ENCODE data around the gene IREB2.

IREB2 gene

DNA sequence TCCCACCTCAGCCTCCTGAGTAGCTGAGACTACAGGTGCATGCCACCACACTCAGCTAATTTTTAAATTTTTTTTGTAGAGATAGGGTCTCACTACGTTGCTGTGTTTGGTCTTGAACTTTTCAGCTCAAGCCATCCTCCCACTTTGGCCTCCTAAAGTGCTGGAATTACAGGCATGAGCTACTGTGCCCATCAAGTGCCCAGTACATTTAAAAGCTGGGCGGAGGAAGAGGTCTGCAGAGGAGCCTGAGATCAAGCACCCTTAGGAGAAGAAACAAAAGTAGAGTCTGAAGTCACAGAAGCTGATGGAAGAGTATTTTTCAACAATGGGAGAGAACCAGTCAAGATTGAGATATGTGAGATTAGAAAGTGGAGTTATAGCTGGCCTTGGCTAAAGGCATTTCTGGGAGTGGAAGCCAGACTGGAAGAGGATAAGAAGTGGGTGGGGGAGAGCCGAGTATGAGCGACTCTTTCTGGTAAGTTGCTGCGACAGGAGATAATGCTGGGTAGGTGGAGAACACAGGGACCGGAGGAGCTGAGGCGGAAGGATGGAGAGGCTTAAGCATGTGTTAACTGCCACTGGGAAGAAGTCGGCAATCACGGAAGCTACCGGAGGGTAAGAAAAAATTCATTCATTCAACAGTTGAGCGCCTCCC is 782 bp upstream of the IREB2 start:
- H3K4me3 ChIP-seq (IDR thresholded peaks at IDR 0.05; ENCODE audit: insufficient read depth, low read depth, low read length) = no peak overlapping the region
- peaks cover 37% of the 10 kb centered on the region for H3K79me2 ChIP-seq (ENCODE audit: insufficient read depth, low read depth)
- no peaks in the 10 kb centered on the region for H4K20me1 ChIP-seq (ENCODE audit: insufficient read depth)
- TF ChIP-seq, protein P1, sequence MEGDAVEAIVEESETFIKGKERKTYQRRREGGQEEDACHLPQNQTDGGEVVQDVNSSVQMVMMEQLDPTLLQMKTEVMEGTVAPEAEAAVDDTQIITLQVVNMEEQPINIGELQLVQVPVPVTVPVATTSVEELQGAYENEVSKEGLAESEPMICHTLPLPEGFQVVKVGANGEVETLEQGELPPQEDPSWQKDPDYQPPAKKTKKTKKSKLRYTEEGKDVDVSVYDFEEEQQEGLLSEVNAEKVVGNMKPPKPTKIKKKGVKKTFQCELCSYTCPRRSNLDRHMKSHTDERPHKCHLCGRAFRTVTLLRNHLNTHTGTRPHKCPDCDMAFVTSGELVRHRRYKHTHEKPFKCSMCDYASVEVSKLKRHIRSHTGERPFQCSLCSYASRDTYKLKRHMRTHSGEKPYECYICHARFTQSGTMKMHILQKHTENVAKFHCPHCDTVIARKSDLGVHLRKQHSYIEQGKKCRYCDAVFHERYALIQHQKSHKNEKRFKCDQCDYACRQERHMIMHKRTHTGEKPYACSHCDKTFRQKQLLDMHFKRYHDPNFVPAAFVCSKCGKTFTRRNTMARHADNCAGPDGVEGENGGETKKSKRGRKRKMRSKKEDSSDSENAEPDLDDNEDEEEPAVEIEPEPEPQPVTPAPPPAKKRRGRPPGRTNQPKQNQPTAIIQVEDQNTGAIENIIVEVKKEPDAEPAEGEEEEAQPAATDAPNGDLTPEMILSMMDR (conservative IDR thresholded peaks at IDR 0.05; ENCODE audit: low read depth, low read length) = no peak
- peaks cover under 1% of the 10 kb centered on the region; the same call in 1 of the 2 replicates for H3K36me3 ChIP-seq (ENCODE audit: insufficient read depth)
- peak overlapping the region; percentile 70 for H3K27ac ChIP-seq
- peak overlapping the region; percentile 58 for H3K4me2 ChIP-seq
- peak overlapping the region; percentile 96 for H2AFZ ChIP-seq (ENCODE audit: low read depth)
- no peaks in the 10 kb centered on the region for H3K27me3 ChIP-seq (ENCODE audit: insufficient read depth, low read depth)
- peak overlapping the region; percentile 95; the same call in 1 of the 2 replicates for H3K9ac ChIP-seq
- peaks cover 37% of the 10 kb centered on the region for H3K4me1 ChIP-seq (ENCODE audit: low read depth, poor library complexity, severe bottlenecking)

DNA sequence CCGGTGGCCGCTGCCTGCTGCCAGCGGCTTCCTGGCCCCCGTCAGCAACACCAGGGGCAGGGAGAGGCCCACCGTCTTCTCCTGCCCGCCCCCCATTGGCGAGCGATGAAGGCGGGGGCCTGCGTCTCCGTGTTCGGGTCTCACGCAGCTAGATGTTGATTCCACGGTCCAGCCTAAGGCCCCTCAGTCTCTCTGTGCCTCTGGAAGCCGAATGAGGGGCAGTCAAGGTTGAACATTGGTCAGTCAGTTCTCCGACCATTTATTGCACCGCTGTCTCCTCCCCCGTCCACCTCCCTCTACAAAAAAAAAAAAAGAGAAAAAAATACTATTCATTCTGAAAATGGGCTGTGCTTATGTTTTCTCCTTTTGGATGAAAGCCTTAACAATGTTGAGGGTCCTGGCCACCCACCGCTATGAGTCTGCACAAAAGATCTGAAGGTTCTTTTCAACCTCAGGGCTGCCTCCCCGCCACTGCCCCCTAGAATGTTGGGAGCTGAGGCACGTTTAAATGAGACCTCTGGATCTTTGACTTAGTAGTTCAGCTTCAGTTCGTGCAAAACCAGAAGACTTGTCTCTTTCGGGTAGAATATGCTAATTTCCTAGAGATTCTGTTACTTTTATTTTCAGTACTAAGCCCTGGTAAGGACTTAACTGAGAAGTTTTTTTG is 736 bp downstream of the IREB2 start:
- no peaks in the 10 kb centered on the region for H3K27me3 ChIP-seq (ENCODE audit: insufficient read depth, low read depth)
- peak overlapping the region; percentile 95 for H3K9ac ChIP-seq
- H3K4me2 ChIP-seq = peak overlapping the region; percentile 98
- H3K36me3 ChIP-seq (ENCODE audit: insufficient read depth) = peaks cover 3% of the 10 kb centered on the region; the same call in 1 of the 2 replicates
- no peak overlapping the region for H3K4me3 ChIP-seq (IDR thresholded peaks at IDR 0.05; ENCODE audit: insufficient read depth, low read depth, low read length)
- no peaks in the 10 kb centered on the region for H4K20me1 ChIP-seq (ENCODE audit: insufficient read depth)
- peaks cover 52% of the 10 kb centered on the region for H3K79me2 ChIP-seq (ENCODE audit: insufficient read depth, low read depth)
- peak overlapping the region; percentile 77; the same call in 1 of the 2 replicates for H2AFZ ChIP-seq (ENCODE audit: low read depth)
- TF ChIP-seq, protein P1 (conservative IDR thresholded peaks at IDR 0.05; ENCODE audit: low read depth, low read length) = peak; percentile 31; the same call in 1 of the 2 replicates
- peak overlapping the region; percentile 70 for H3K27ac ChIP-seq
- peaks cover 48% of the 10 kb centered on the region for H3K4me1 ChIP-seq (ENCODE audit: low read depth, poor library complexity, severe bottlenecking)

DNA sequence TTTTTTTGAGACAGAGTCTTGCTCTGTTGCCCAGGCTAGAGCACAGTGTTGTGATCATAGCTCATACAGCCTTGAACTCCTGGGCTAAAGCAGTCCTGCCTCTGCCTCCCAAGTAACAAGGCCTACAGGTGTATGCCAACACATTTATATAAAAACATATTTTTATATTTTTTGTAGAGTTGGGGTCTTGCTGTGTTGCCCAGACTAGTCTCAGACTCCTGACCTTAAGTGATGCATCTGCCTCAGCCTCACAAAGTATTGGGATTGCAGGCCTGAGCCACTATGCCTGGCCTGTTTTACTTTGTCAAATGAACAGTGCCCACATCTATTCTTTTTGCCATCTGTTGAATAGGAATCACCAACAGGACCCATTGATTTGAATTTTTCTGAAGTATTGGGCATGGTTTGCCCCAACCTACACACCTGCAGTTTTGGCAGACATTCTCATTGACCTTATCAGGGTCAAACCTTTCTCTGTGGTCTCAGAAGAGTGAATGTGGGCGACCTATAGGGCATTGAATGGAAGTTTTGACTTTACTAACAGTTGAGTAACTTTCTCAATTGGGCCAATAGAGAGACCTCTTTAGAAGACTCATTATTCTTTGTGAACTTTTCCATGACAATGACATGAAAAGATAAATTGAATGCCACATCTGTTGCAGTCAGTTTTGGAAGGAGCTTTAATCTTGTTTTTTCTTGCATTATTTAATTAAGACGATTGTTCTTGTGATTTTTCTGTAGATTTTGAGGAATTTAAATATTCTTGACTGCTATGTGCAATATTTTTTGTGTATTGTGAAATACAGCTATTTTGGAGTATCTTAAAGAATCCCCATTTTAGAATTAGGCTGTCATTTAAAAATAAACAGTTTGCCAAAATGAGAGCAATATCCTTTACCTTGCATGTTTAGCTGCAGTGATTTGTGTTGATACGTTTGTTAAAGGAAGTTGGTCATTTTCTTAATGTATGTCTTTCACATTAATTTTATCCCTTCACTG is 2.7 kb downstream of the IREB2 start:
- Histone ChIP-seq H3K79me2 (ENCODE audit: insufficient read depth, low read depth) (peaks cover 69% of the 10 kb centered on the region), H3K4me2 (peak overlapping the region; percentile 98; the same call in 1 of the 2 replicates), H3K4me1 (ENCODE audit: low read depth, poor library complexity, severe bottlenecking) (peaks cover 48% of the 10 kb centered on the region), H3K9ac (no peak overlapping the region), H3K27me3 (ENCODE audit: insufficient read depth, low read depth) (no peaks in the 10 kb centered on the region), H2AFZ (ENCODE audit: low read depth) (no peak overlapping the region), H3K4me3 (IDR thresholded peaks at IDR 0.05; ENCODE audit: insufficient read depth, low read depth, low read length) (no peak overlapping the region), H3K27ac (no peak overlapping the region), H4K20me1 (ENCODE audit: insufficient read depth) (no peaks in the 10 kb centered on the region), H3K36me3 (ENCODE audit: insufficient read depth) (peaks cover 3% of the 10 kb centered on the region; the same call in 1 of the 2 replicates)
- TF ChIP-seq, protein P1 (conservative IDR thresholded peaks at IDR 0.05; ENCODE audit: low read depth, low read length) = no peak

DNA sequence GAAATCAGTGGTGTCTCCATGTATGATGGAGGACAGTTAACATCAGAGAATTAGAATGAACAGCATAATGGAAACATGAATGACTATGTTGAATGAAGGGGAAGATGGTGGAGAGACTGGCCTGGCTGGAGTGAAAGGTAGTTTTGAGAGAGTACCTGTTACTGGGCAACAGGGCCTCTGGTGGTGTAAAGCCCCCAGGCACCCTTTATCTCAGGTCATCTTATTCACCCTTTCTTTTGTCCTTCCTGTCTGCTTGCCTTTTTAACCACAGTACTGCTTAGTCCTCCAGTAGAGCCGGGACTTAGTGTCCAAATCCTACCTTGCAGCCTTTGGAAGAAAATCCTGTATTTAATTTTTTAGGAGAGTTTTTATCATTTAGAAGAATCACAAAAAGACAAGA is 6.2 kb downstream of the IREB2 start:
- Histone ChIP-seq H3K79me2 (ENCODE audit: insufficient read depth, low read depth) (peaks cover 82% of the 10 kb centered on the region), H3K4me1 (ENCODE audit: low read depth, poor library complexity, severe bottlenecking) (peaks cover 41% of the 10 kb centered on the region), H3K27me3 (ENCODE audit: insufficient read depth, low read depth) (no peaks in the 10 kb centered on the region), H3K27ac (no peak overlapping the region), H2AFZ (ENCODE audit: low read depth) (no peak overlapping the region), H4K20me1 (ENCODE audit: insufficient read depth) (peaks cover 7% of the 10 kb centered on the region; the same call in 1 of the 2 replicates), H3K4me3 (IDR thresholded peaks at IDR 0.05; ENCODE audit: insufficient read depth, low read depth, low read length) (no peak overlapping the region), H3K36me3 (ENCODE audit: insufficient read depth) (peaks cover 3% of the 10 kb centered on the region; the same call in 1 of the 2 replicates), H3K4me2 (no peak overlapping the region), H3K9ac (no peak overlapping the region)
- TF ChIP-seq, protein P1 (conservative IDR thresholded peaks at IDR 0.05; ENCODE audit: low read depth, low read length) = no peak
